Measurements from ENCODE around the gene MBD3.

Gene MBD3

GRCh38 chr19:1591421-1592023 is 1.1 kb downstream of the MBD3 start:
- CTCF ChIA-PET: no interaction called here
- POLR2A ChIA-PET: interaction anchor here (1.0 to 2.7 kb wide), 10 partner anchors 9 to 89 kb away, joined by 3 to 19 read pairs (median 4); partner anchors contain the start of gene UQCR11
- TF ChIP-seq L3MBTL2 (conservative IDR thresholded peaks at IDR 0.05) (no peak), ZNF384 (IDR thresholded peaks at IDR 0.05) (peak; percentile 49; the same call in 1 of the 2 replicates), ELF4 (IDR thresholded peaks at IDR 0.05) (no peak), PKNOX1 (IDR thresholded peaks at IDR 0.05) (no peak), LEF1 (IDR thresholded peaks at IDR 0.05; ENCODE audit: borderline replicate concordance) (no peak), SUZ12 (IDR thresholded peaks at IDR 0.05) (no peak), SP1 (IDR thresholded peaks at IDR 0.05) (no peak), CTBP1 (IDR thresholded peaks at IDR 0.05; ENCODE audit: borderline replicate concordance) (no peak), BHLHE40 (IDR thresholded peaks at IDR 0.05; ENCODE audit: borderline replicate concordance) (no peak)
- DNase-seq (ENCODE audit: extremely low spot score): no peak

GRCh38 chr19:1590641-1591397 is 1.8 kb downstream of the MBD3 start:
- no peak for DNase-seq (ENCODE audit: extremely low spot score)

GRCh38 chr19:1587872-1588271 is 4.8 kb downstream of the MBD3 start:
- CTCF ChIA-PET: interaction anchor here (0.8 to 1.3 kb wide), 2 partner anchors 10 to 42 kb away, joined by 3 read pairs; no protein-coding TSS in a partner anchor
- DNase-seq (ENCODE audit: extremely low spot score): no peak
- no peak for TF ChIP-seq TARDBP (IDR thresholded peaks at IDR 0.05)
- no peak for TF ChIP-seq NFRKB (IDR thresholded peaks at IDR 0.05)
- TF ChIP-seq ARNT (IDR thresholded peaks at IDR 0.05): no peak
- TF ChIP-seq SP1 (IDR thresholded peaks at IDR 0.05): no peak
- TF ChIP-seq CTBP1 (IDR thresholded peaks at IDR 0.05; ENCODE audit: borderline replicate concordance): no peak
- no peak for TF ChIP-seq FOXM1 (IDR thresholded peaks at IDR 0.05; ENCODE audit: borderline replicate concordance)
- no peak for TF ChIP-seq ZNF384 (IDR thresholded peaks at IDR 0.05)
- no peak for TF ChIP-seq ELF4 (IDR thresholded peaks at IDR 0.05)
- no peak for TF ChIP-seq BHLHE40 (IDR thresholded peaks at IDR 0.05; ENCODE audit: borderline replicate concordance)
- no peak for TF ChIP-seq HDGF (IDR thresholded peaks at IDR 0.05; ENCODE audit: borderline replicate concordance)
- no peak for TF ChIP-seq FOXA1 (IDR thresholded peaks at IDR 0.05)
- TF ChIP-seq SUZ12 (IDR thresholded peaks at IDR 0.05): no peak
- no peak for TF ChIP-seq FOXK2 (IDR thresholded peaks at IDR 0.05)
- no peak for TF ChIP-seq L3MBTL2 (conservative IDR thresholded peaks at IDR 0.05)
- no peak for TF ChIP-seq LEF1 (IDR thresholded peaks at IDR 0.05; ENCODE audit: borderline replicate concordance)
- TF ChIP-seq PKNOX1 (IDR thresholded peaks at IDR 0.05): no peak
- POLR2A ChIA-PET: interaction anchor here (0.6 to 2.2 kb wide), 6 partner anchors 8 to 196 kb away, joined by 3 to 11 read pairs (median 3); no protein-coding TSS in a partner anchor

More at GRCh38 chr19:1590641-1591397, 1.8 kb downstream of the MBD3 start:
- POLR2A ChIA-PET: interaction anchor here (1.0 to 2.7 kb wide), 12 partner anchors 9 to 88 kb away, joined by 3 to 19 read pairs (median 4); partner anchors contain the start of gene UQCR11
- CTCF ChIA-PET: no interaction called here
- TF ChIP-seq FOXK2 (IDR thresholded peaks at IDR 0.05) (no peak), BHLHE40 (IDR thresholded peaks at IDR 0.05; ENCODE audit: borderline replicate concordance) (no peak), PKNOX1 (IDR thresholded peaks at IDR 0.05) (peak; percentile 86), ELF4 (IDR thresholded peaks at IDR 0.05) (no peak), HDGF (IDR thresholded peaks at IDR 0.05; ENCODE audit: borderline replicate concordance) (peak; percentile 86; the same call in 1 of the 2 replicates)

DNA sequence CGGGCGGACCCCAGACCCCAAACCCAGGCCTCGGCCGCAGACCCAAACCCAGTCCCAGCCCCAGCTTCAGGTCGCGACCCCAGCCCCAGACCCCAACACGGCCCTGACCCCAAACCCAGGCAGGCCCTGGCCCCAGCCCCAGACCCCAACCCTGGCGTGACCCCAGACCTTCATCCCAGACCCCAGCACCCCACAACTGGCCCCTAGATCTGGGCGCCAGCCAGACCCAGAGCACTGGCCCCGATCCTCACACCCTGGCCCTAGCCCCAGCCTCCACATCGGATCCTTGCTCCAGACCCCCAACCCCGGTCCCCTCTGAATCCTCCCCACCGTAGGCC is 7.5 kb downstream of the MBD3 start:
- no peak for TF ChIP-seq FOXK2 (IDR thresholded peaks at IDR 0.05)
- TF ChIP-seq HDGF (IDR thresholded peaks at IDR 0.05; ENCODE audit: borderline replicate concordance): no peak
- TF ChIP-seq BHLHE40 (IDR thresholded peaks at IDR 0.05; ENCODE audit: borderline replicate concordance): no peak
- no peak for TF ChIP-seq CTBP1 (IDR thresholded peaks at IDR 0.05; ENCODE audit: borderline replicate concordance)
- ChIA-PET CTCF (no interaction called here), POLR2A (no interaction called here)
- no peak for DNase-seq (ENCODE audit: extremely low spot score)

GRCh38 chr19:1584500-1585242 is 8.0 kb downstream of the MBD3 start:
- TF ChIP-seq BHLHE40 (IDR thresholded peaks at IDR 0.05; ENCODE audit: borderline replicate concordance) (no peak), TARDBP (IDR thresholded peaks at IDR 0.05) (no peak), HDGF (IDR thresholded peaks at IDR 0.05; ENCODE audit: borderline replicate concordance) (no peak), SP1 (IDR thresholded peaks at IDR 0.05) (no peak), L3MBTL2 (conservative IDR thresholded peaks at IDR 0.05) (no peak), FOXA1 (IDR thresholded peaks at IDR 0.05) (no peak), PKNOX1 (IDR thresholded peaks at IDR 0.05) (no peak), NFRKB (IDR thresholded peaks at IDR 0.05) (no peak), SUZ12 (IDR thresholded peaks at IDR 0.05) (no peak), CTBP1 (IDR thresholded peaks at IDR 0.05; ENCODE audit: borderline replicate concordance) (no peak), ZNF384 (IDR thresholded peaks at IDR 0.05) (no peak), ARNT (IDR thresholded peaks at IDR 0.05) (no peak), ELF4 (IDR thresholded peaks at IDR 0.05) (no peak), LEF1 (IDR thresholded peaks at IDR 0.05; ENCODE audit: borderline replicate concordance) (no peak)
- DNase-seq (ENCODE audit: extremely low spot score): no peak
- ChIA-PET CTCF (no interaction called here), POLR2A (no interaction called here)
